ENCODE results near the gene ATP6V0E1. TPM values are rescaled to one million over a fixed set of nuclear protein-coding genes. Genes with fewer than 3 reads are reported as not detected.

Gene ATP6V0E1
- total RNA-seq, 1 donor from 2014 or later, result 100 TPM

DNA sequence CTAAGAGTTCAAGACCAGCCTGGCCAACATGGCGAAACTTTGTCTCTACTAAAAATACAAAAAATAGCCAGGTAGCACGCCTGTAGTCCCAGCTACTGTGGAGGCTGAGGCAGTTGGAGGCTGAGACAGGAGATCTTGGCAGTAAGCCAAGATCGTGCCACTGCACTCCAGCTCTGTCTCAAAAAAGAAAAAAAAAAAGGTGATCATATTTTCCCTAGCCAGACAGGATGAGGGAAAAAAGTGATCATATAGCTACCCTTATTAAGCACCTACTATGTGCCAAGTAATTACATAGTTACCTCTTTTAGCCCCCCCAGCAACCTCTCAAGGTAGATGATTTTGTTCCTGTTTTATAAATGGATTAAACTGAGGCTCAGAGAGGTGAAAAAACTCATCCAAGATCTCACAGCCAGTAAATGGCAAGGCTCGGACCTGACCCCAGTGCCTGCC is 42.5 kb upstream of the ATP6V0E1 start:
- TF ChIP-seq, protein P1, sequence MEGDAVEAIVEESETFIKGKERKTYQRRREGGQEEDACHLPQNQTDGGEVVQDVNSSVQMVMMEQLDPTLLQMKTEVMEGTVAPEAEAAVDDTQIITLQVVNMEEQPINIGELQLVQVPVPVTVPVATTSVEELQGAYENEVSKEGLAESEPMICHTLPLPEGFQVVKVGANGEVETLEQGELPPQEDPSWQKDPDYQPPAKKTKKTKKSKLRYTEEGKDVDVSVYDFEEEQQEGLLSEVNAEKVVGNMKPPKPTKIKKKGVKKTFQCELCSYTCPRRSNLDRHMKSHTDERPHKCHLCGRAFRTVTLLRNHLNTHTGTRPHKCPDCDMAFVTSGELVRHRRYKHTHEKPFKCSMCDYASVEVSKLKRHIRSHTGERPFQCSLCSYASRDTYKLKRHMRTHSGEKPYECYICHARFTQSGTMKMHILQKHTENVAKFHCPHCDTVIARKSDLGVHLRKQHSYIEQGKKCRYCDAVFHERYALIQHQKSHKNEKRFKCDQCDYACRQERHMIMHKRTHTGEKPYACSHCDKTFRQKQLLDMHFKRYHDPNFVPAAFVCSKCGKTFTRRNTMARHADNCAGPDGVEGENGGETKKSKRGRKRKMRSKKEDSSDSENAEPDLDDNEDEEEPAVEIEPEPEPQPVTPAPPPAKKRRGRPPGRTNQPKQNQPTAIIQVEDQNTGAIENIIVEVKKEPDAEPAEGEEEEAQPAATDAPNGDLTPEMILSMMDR (conservative IDR thresholded peaks at IDR 0.05; ENCODE audit: low read depth, low read length), result no peak
- H3K4me3 ChIP-seq (ENCODE audit: low read depth, low read length), result no peak overlapping the region
- DNase-seq (ENCODE audit: low read depth), result no peak

DNA sequence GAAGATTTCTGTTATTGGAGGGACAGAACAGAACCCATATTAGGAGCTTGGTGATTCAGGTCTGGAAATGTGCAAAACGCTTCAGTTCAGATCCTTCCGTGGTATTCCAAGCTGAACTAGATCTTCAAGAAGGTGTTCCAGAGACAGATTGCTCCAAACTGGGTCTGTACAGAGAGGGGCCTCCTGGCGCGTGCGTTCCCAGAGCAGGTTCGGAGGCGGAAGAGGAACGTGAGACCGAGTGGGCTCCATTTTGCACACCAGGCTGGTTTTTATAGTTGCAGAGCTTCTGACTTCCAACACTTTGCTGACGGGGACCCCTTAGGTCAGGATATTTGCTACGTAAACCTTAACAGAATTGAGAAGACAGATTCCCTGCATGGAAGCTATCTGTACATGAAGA is 41.0 kb upstream of the ATP6V0E1 start:
- TF ChIP-seq, protein P1 (conservative IDR thresholded peaks at IDR 0.05; ENCODE audit: low read depth, low read length), result no peak
- no peak overlapping the region for H3K4me3 ChIP-seq (ENCODE audit: low read depth, low read length)
- no peak for DNase-seq (ENCODE audit: low read depth)

- TF ChIP-seq, protein P1 (conservative IDR thresholded peaks at IDR 0.05; ENCODE audit: low read depth, low read length), result no peak
- H3K4me3 ChIP-seq (ENCODE audit: low read depth, low read length), result no peak overlapping the region
- no peak for DNase-seq (ENCODE audit: low read depth)
Observed at GRCh38 chr5:172943283-172943841, 40.2 kb upstream of the ATP6V0E1 start.

DNA sequence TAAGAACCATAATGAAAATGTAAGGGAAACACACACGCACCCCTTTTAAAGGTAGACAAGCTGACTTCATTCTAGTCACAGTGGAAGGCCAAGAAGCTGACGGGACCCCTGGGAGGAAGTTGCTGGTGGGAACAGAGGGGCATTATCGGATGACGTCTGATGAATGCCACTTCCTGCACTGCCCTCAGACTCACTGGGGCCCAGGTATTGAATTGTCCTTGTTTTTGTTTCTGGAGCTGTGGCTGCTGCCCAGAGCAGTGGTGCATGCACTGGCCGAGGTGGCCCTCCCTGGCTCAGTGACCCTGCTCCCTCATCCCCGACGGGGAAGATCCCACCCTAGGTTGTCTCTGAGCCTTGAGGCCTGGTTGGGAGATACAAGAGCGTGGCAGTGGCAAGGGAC is 39.7 kb upstream of the ATP6V0E1 start:
- TF ChIP-seq, protein P1 (conservative IDR thresholded peaks at IDR 0.05; ENCODE audit: low read depth, low read length), result no peak
- no peak overlapping the region for H3K4me3 ChIP-seq (ENCODE audit: low read depth, low read length)
- DNase-seq (ENCODE audit: low read depth), result no peak

DNA sequence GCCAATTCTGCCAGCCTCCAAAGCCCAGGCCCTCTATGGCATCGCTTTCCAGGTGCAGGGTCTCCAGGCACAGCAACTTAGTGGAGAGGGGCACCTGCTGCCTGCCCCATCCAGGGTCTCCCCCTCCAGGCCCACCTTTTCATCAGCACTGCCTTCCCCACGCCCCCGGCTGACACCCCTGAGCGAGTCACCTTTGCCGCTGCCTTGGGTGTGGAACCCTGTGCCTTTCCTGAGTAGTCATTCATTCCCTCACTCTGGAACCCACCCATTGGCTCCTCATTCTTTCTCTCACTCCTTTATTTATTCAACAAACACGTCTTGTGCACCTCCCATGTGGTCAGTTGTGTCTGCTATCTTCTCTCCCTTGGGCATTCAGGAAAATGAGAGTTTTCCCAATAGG is 38.8 kb upstream of the ATP6V0E1 start:
- no peak for DNase-seq (ENCODE audit: low read depth)
- H3K4me3 ChIP-seq (ENCODE audit: low read depth, low read length), result no peak overlapping the region
- TF ChIP-seq, protein P1 (conservative IDR thresholded peaks at IDR 0.05; ENCODE audit: low read depth, low read length), result no peak

DNA sequence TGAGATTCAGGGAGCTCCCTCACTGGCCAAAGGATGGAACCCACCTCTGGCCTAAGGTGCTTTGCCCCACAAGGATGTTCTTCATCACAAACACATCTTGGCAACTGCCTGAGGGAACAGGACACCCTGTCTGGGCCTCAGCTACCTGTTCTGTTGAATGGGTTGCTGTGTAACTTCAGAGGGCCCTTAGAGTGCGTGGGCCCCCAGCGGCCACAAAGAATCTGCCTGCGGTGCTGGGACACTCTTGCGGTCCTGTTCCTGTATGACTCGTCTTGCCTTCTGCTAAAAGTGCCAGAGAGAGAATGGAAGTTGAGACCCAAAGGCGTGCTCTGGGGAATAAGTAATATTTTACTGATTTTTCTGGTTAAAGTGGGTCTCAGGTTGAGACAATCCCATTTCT is 38.4 kb upstream of the ATP6V0E1 start:
- H3K4me3 ChIP-seq (ENCODE audit: low read depth, low read length), result no peak overlapping the region
- TF ChIP-seq, protein P1 (conservative IDR thresholded peaks at IDR 0.05; ENCODE audit: low read depth, low read length), result no peak
- no peak for DNase-seq (ENCODE audit: low read depth)

DNA sequence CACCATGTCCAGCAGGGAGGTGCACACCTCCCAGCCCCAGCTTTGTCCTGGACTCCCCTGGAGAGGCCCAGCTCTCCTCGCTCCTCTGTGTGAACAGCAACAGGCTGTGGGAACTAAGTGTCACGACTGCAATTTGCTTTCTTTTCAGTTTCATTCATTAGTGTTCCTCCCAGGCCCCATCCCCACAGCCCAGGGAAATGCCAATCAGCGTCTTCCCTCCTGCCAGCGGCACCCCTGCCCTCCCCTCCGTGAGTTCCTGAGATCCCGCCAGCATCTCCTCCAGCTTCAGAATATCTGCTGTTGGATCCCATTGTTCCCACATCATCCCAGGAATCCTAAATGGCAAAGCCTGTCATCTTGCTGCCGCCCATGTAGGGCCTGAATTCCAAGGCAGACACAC is 37.4 kb upstream of the ATP6V0E1 start:
- TF ChIP-seq, protein P1 (conservative IDR thresholded peaks at IDR 0.05; ENCODE audit: low read depth, low read length), result no peak
- H3K4me3 ChIP-seq (ENCODE audit: low read depth, low read length), result no peak overlapping the region
- DNase-seq (ENCODE audit: low read depth), result no peak
